Activated CD4-positive, CD25-positive, alpha-beta regulatory T cell treated with anti-CD3 and anti-CD28 coated beads, Interleukin-2, amount 50 U/mL, for 24 hours (primary cell): ENCODE data around the gene CLCN4.
A peak's percentile ranks its signal among the peaks of the same experiment; 100 is the strongest.

Source experiments
- ATAC-seq, 2 donors: fragments of 150-1000 bp; cut with Tn5 transposase; one replicate each; pipeline ENCODE4 v1.10.0; 2021; ENCODE audit warnings: mild to moderate bottlenecking in 1 of 2, moderate library complexity in 1 of 2

The CLCN4 gene

GRCh38 chrX:10169175-10169574 lies 12.4 kb downstream of the CLCN4 start:
- no peak for ATAC-seq

DNA sequence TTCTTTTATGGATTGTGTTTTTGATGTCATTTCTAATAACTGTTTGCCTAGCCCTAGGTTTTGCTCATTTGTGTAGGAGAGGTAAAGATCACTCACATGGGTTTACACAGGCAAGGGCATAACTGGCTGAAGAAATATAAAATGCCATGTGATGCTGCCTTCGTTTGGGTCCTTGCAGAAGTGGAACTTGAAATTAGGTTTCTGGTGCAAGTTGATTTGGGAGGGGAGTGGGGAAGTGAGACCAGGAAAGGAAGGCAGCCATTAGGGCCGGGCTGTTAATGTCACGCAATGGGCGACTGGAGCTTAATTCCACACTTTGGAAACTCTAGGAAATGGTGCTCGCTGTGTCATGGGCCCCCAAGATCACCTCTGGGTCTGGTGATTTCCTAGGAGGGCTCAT lies 14.5 kb downstream of the CLCN4 start:
- ATAC-seq: no peak

GRCh38 chrX:10172877-10173276 lies 16.1 kb downstream of the CLCN4 start:
- ATAC-seq: no peak

DNA sequence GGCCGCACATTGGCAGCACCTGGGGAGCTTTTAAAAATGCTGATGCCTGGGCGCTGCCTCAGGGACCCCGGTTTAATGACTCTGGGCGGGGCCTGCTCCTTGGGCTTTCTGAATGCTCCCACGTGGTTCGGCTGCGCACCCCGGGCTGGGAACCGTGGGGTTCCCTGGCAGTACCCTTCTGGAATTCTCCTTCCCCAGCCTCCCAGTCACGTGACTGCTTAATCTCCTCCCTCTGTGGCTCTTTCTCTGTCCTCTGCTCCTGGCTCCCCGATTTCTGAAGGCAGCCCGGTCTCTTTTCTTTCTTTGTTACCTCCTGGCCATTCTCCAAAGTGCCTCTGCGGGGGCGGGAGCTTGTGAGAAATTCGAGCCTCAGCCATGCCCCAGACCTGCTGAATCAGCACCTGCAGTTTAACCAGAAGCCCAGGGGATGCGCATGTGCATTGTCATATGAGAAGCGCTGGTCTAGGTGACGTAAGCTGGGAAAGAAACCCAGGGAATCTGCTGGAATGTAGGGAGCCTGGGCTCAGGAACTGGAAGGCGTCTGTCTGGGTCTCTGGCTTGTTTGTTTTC lies 16.6 kb downstream of the CLCN4 start:
- no peak for ATAC-seq

DNA sequence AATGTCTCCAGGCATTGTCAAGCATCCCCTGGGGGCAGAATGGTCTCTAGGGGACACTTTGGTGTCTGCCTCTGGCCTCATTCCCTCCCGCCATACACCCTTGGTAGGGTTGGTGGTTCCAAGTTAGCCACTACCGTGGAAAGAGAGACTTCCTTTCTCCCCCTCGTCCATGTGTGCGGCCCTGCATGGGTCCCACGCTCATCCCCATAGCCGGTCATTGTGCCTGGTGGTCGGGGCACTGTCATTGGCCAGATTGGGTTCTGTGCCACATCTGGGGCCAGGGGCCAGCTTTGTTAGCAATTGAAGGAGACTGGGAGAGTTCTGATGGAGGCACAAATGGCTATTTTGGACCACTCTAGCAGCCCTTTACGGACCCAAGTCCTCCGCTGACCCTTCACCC lies 17.3 kb downstream of the CLCN4 start:
- no peak for ATAC-seq

DNA sequence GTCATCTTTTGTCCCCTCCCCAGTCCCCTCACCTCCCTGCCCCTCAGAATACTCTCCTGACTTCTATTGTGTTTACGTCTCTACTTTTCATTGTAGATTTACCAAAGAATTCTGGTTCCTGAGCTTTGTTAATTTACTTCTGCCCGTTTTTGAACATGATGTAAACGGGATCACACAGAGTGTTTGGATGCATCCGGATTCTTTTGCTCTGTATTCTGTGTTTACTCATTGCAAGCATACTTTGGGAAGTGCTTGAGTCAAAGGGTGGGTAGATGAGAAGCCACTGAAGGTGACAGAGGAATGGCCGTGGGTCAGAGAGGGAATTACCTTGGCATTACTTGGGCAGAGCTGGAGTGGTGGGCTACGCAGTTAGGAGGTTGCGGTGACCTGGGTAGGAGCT lies 18.0 kb downstream of the CLCN4 start:
- ATAC-seq: no peak

- ATAC-seq: no peak
Measured at GRCh38 chrX:10175319-10175871, 18.6 kb downstream of the CLCN4 start.

GRCh38 chrX:10176121-10177003 lies 19.6 kb downstream of the CLCN4 start:
- no peak for ATAC-seq

- no peak for ATAC-seq
Measured at GRCh38 chrX:10177004-10177396, 20.2 kb downstream of the CLCN4 start.

- ATAC-seq: no peak
Measured at GRCh38 chrX:10177601-10178000, 20.8 kb downstream of the CLCN4 start.

- ATAC-seq: no peak
Measured at GRCh38 chrX:10178866-10179463, 22.2 kb downstream of the CLCN4 start.

GRCh38 chrX:10183760-10184159 lies 27.0 kb downstream of the CLCN4 start:
- no peak for ATAC-seq

DNA sequence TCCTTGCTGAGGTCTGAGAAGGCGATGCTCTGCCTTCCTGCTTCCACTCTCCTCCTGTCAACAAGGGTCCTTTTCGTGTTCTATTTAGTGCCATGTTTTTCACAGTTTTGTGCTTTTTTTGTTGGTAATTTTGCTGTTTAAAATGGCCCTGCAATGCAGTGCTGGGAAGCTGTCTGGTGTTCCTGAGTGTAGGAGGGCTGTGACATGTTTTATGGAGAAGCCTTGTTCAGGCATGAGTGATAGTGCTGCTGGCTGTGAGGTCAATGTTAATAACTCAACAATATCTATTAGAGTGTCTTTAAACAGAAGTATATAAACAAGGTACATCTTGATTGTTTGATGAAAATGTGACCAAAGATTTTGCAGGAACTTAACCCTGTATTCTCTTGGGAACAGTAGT lies 27.6 kb downstream of the CLCN4 start:
- ATAC-seq: no peak

DNA sequence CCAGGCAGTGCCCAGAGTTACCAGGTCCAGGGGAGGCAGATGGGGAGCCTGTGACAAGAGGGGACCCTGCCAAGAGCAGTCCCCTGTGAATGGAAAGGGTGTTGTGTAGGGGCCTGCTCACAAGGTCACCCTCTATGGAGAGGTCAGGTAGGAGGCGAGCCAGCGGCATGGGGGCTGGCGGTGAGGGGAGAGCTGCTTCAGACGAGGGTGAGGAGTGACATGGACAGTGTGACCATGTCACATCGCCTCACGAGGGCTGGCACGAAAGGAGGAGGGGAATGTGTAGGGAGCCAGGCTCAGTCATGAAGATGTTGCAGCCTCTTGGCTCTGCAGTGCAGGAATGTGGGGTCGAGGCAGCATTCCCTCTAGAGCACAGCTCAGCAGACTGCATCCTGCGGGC lies 29.6 kb downstream of the CLCN4 start:
- ATAC-seq: no peak

DNA sequence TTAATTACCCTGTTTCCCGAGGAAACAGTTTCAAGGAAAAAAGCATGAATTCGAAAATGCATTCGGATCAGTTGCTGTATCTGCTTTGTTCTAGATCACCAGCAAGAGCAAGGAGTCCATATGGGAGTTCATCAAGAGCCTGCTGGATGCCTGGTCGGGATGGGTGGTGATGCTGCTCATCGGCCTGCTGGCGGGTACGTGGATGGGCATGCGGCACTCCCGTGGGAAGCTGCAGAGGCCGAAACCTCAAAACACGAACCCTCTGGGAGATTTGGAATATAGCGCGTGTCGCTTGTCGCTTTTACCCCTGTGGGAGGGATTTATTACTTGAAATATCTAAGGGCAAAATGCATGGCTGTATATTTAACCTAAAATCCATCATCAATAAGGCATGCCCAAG lies 30.6 kb downstream of the CLCN4 start:
- no peak for ATAC-seq

DNA sequence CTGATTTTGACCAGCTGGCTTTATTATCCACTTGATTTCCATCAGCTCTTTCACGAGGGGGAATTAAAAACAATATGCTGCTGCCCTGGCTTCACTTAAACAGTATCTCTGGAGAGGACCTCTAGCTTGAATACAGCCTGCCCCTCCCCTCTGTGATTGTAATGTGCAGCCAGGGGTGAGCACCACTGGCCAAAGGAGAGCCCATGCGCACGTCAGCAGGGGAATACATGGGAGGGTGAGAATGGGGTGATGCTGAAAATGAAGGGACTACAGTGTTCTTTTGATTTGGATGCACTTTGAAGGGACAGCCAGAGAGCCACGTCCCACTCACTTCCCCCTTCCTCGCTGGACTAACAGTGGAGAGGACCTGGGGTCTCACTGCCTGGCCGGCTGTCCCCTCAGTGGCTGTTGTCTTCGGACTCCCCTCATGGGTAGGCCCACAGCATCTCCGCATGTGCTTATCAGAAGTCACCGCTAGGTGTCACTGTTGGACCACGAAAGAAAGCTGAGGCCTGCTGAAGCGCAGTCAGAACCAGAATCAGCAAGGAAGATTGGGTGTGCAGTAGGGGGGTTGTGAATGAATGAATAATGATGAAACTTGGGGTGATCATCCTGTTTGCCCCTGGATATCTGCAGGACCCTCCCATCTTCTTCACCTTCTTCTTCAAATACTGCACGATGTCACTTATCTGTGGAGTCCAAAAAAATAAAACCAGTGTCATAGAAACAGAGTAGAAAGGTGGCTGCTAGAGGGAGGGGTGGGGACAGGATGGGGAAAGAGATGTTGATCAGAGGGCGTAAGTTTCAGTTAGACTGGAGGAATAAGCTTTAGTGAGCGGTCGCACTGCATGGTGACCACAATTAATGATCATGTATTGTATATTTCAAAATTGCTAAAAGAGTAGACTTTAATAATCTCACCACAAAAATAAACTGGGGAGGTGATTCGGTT lies 32.8 kb downstream of the CLCN4 start:
- ATAC-seq: peak in 1 of 2 donors; percentile 33

GRCh38 chrX:10190367-10190766 lies 33.6 kb downstream of the CLCN4 start:
- ATAC-seq: no peak

- no peak for ATAC-seq
Measured at GRCh38 chrX:10193587-10193986, 36.8 kb downstream of the CLCN4 start.

GRCh38 chrX:10195425-10195824 lies 38.6 kb downstream of the CLCN4 start:
- no peak for ATAC-seq

GRCh38 chrX:10195947-10196346 lies 39.2 kb downstream of the CLCN4 start:
- no peak for ATAC-seq

DNA sequence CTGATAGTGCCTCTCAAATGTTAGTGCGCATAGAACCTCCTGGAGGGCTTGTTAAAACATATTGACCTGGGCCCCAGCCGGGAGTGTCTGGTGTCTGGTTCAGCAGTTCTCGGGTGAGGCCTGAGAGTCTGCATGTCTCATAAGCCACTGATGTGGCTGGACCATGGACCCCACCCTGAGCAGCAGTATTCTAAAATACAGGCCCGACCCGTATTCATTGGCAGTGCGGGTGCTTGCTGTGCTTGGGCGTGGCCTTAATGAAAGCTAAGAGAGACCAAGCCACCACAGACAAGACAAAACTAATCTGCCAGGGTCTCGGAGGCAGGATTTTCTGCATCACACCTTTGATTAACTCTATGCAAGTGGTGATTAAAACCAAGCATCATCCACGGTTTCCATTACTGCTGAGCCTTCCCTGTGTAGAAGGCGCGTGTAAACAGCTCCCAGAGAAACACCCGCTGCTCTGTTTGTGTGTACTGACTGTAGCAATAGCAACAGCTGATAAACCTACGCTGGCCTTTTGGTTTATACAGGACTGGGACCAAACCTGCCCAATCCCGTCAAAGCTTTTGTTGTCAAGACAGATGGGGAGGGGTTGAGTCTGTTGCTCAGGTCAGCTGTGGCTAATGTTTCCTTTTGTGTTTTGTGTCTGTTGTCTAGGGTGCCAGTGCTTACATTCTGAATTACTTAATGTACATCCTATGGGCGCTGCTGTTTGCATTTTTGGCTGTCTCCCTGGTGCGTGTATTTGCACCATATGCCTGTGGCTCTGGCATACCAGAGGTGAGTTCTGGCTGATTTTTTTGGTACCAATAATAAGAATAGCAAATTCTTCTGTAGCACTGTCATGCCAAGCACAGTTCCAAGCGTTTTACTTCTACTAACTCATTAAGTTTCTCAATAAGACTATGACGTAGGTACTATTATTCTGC lies 40.8 kb downstream of the CLCN4 start:
- no peak for ATAC-seq
